HG02981 (cell line): ENCODE measurements around the gene ARMC6.
A peak's percentile ranks its signal among the peaks of the same experiment; 100 is the strongest.

ENCODE experiments used
- ATAC-seq: cut with Tn5 transposase; IDR thresholded peaks from one replicate; pipeline ENCODE4 v1.9.1; 2021; ENCODE audit warnings: mild to moderate bottlenecking, moderate library complexity; ENCODE audit not compliant: unreplicated experiment

The ARMC6 gene

DNA sequence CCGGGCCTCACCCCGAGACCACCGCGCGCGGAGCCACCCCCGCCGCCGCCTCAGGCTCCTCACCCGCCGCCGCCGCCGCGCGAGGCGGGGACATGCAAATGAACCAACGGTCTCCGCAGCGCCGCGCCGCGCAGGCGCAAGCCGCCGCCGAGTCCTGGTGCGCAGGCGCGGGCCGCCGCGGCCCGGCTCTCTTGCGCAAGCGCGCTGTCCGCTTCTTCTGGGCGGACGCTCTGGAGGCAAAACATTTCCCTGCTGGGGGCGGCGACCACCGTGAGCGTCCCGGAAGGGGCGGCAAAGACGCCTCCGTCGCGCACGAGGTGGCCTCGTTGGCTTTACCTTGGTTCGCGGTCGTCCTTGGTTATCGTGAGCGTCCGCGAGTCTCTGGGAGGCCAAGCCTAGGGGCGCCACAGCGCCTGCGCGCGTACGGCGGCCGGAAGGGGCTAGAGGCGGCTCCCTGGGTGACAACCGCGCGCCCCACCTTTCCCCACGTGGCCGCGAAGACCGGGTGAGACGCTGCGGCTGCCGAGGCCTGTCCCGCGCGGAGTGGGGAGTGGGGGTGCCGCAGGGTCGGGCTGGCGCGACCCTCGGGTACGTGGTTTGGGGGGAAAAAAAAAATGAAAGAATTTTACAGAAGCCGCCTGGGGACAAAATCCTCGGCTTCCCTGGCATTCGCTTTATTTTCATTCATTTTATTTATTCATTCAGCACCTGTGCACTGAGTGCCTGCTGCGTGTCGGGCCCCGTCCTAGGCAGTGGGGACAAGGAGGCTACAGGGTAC, at the start of gene ARMC6, which contains the start of gene SUGP2:
TSS of gene ARMC6 (plus strand) at position 178 of the 778 bp plus-strand sequence. CDS start 607 bp downstream, outside the sequence.
TSS of gene SUGP2 (minus strand) at position 92 of the 778 bp plus-strand sequence. CDS start 2,446 bp downstream, outside the sequence.
- ATAC-seq: peak; percentile 66

DNA sequence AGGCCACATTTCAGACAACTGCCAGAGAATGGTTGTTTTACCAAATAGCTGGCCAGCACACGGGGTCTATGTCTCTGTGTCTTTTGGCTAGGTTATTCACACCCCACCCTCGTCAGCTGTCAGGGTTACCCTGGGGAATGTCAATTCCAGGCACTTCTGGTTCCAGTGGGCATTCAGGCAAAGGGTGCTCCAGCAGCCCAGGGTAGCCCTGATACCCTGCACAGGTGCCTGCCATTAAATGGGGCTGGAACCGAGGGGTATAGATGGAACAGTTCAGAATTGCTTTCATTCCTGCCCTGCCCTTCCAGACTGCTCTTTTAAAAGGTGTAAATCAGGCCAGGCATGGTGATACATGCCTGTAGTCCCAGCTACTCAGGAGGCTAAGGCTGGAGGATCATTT, 49.2 kb upstream of the ARMC6 start:
- no peak for ATAC-seq

GRCh38 chr19:18985257-18985656, 48.1 kb upstream of the ARMC6 start:
- no peak for ATAC-seq

- no peak for ATAC-seq
These were observed 45.9 kb upstream of the ARMC6 start for GRCh38 chr19:18987456-18987855.

DNA sequence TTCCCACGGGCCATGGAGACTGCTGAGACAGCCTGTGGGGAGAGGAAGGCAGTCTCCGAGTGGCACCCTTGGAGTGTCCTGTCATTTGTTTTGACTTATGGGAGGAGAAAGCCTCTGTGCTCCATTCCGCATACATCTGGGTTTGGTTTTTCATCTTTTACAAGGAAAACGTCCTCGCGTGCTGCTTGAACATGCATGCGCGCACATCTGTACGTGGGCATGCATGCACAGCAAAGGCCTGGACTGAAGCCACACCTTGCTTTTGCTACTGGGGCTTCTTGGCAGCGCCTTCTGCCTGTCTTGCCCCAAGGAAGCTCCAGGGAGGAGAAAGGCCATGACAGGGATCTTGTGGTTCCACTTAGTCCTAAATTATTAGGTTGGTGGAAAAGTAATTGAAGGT, 44.1 kb upstream of the ARMC6 start:
- ATAC-seq: no peak

- ATAC-seq: no peak
These were observed 43.2 kb upstream of the ARMC6 start for GRCh38 chr19:18990128-18990708.

DNA sequence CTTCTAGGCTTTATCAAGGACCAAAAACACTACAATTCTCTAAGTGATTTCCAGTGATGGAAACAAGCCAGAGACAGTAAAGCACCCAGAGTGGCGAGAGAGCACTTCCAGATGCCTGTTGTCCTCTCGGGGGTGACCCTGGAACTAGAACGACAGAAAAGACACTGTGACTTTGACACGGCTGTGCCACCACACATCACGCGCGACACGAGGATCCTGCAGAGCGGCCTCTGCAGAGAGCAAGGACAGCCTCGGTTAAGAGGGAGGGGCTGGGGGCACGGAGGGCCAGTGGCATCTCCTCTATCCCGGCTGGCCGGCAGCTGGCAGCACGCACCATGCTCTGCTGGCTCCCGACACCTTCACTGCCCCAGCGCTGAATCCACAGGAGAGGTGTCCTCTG, 42.4 kb upstream of the ARMC6 start:
- no peak for ATAC-seq

GRCh38 chr19:18991468-18991867, 41.9 kb upstream of the ARMC6 start:
- ATAC-seq: no peak

GRCh38 chr19:18992696-18993095, 40.7 kb upstream of the ARMC6 start:
- no peak for ATAC-seq

- no peak for ATAC-seq
These were observed 40.3 kb upstream of the ARMC6 start for GRCh38 chr19:18993115-18993514.

- no peak for ATAC-seq
These were observed 37.6 kb upstream of the ARMC6 start for GRCh38 chr19:18995804-18996241.

GRCh38 chr19:18996351-18996750, 37.1 kb upstream of the ARMC6 start:
- no peak for ATAC-seq

- ATAC-seq: no peak
These were observed 36.5 kb upstream of the ARMC6 start for GRCh38 chr19:18996796-18997394.

DNA sequence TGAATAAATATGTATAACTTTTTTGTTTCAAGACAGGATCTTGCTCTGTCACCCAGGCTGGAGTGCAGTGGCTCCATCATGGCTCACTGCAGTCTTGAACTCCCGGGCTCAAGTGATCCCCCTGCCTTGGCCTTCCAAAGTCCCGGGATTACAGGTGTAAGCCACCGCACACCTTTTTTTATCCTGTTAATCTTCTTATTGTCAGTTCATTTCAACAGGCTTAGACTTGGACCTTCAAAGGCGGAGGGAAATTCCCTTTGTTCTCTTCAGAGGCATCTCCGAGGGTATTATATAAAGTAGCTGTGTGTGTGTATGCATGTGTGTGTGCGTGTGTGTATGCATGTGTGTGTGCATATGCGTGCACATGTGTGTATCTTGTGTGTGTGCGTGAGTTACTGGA, 35.1 kb upstream of the ARMC6 start:
- ATAC-seq: no peak

DNA sequence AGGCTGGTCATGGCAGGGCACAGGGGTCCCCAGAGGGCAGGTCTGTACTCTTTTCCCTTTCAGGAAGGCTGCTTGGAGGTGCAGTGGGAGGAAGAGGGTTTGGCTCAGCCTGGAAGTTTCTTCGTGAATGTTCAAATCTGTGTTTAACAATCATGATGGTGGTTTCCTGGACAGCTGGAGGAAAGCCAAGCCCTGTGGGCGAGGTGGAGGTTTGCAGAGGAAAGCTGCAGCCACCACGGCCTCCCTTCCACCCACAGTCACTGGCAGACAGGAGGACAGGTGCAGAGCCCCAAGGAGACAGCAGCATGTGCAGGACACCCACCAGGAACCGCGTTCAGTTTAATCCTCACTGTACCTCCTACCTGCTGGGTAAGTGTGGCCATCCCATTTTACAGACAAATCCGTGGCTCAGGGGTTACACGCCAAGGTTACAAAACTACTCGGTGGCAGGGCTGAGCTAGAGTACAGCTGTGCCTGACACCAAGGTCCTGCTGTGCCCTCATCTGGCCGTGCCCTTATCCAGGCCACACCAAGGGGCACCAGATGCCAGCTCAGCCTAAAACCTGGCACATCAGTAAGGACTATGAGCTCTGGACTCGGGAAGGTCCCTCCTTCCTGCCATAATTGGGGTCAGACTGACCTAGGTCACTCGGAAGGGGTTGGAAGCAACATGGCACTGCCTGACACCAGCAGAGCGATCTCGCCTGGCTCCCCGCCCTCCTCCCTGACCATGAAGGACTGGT, 34.2 kb upstream of the ARMC6 start:
- ATAC-seq: no peak

- no peak for ATAC-seq
These were observed 33.3 kb upstream of the ARMC6 start for GRCh38 chr19:18999896-19000620.

GRCh38 chr19:19004144-19004543, 29.3 kb upstream of the ARMC6 start:
- no peak for ATAC-seq

DNA sequence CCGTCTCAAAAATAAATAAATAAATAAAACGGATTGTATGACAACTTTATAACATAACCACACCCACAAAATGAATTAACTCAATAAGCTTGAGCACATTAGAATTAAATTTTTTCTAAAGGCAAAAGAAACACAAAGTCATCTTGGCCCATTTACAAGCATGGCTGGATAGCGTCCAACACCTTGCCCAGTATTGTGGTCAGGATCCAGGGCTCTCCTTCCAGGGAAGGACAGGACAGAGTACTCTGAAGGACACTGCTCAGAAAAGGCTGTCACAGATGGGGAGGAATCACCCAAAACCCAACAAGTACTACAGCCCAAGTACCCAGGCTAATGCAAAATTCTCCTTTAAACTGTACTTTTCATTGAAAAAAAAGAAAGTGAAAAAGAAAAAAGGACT, 27.2 kb upstream of the ARMC6 start:
- ATAC-seq: no peak

- ATAC-seq: no peak
These were observed 23.5 kb upstream of the ARMC6 start for GRCh38 chr19:19009951-19010350.

- ATAC-seq: no peak
These were observed 22.9 kb upstream of the ARMC6 start for GRCh38 chr19:19010551-19010950.

- no peak for ATAC-seq
These were observed 12.3 kb upstream of the ARMC6 start for GRCh38 chr19:19021115-19021514.
